ENCODE data around the gene MAGI1.
"Not testable (repeated sequence)": the region's sequence is repeated elsewhere in the genome, so short reads cannot be mapped to it uniquely, and the experiment has no call there.

Gene MAGI1

GRCh38 chr3:65733459-65733858, 305.3 kb downstream of the MAGI1 start:
- no peak for DNase-seq

- DNase-seq: peak; percentile 9
Measured at GRCh38 chr3:65732051-65732935, 306.4 kb downstream of the MAGI1 start.

- DNase-seq: no peak
Measured at GRCh38 chr3:65730449-65730848, 308.3 kb downstream of the MAGI1 start.

- no peak for DNase-seq
Measured at GRCh38 chr3:65729973-65730372, 308.7 kb downstream of the MAGI1 start.

- DNase-seq: peak; percentile 26
Measured at GRCh38 chr3:65729555-65729954, 309.2 kb downstream of the MAGI1 start.

- no peak for DNase-seq
Measured at GRCh38 chr3:65728138-65728537, 310.6 kb downstream of the MAGI1 start.

GRCh38 chr3:65723985-65724384, 314.7 kb downstream of the MAGI1 start:
- no peak for DNase-seq

GRCh38 chr3:65723011-65723410, 315.7 kb downstream of the MAGI1 start:
- DNase-seq: no peak

- no peak for DNase-seq
Measured at GRCh38 chr3:65720989-65721737, 317.6 kb downstream of the MAGI1 start.

- not testable (repeated sequence) for DNase-seq
Measured at GRCh38 chr3:65719639-65720038, 319.1 kb downstream of the MAGI1 start.

GRCh38 chr3:65717676-65718346, 320.9 kb downstream of the MAGI1 start:
- no peak for DNase-seq

- DNase-seq: no peak
Measured at GRCh38 chr3:65716071-65716751, 322.5 kb downstream of the MAGI1 start.

- DNase-seq: no peak
Measured at GRCh38 chr3:65714134-65714533, 324.6 kb downstream of the MAGI1 start.

GRCh38 chr3:65713016-65713415, 325.7 kb downstream of the MAGI1 start:
- no peak for DNase-seq

- no peak for DNase-seq
Measured at GRCh38 chr3:65712140-65712539, 326.6 kb downstream of the MAGI1 start.

GRCh38 chr3:65706776-65707568, 331.7 kb downstream of the MAGI1 start:
- DNase-seq: no peak

- DNase-seq: no peak
Measured at GRCh38 chr3:65706301-65706700, 332.4 kb downstream of the MAGI1 start.

GRCh38 chr3:65703820-65704219, 334.9 kb downstream of the MAGI1 start:
- DNase-seq: no peak

GRCh38 chr3:65703026-65703425, 335.7 kb downstream of the MAGI1 start:
- no peak for DNase-seq

- no peak for DNase-seq
Measured at GRCh38 chr3:65702202-65702601, 336.5 kb downstream of the MAGI1 start.

- no peak for DNase-seq
Measured at GRCh38 chr3:65701516-65701915, 337.2 kb downstream of the MAGI1 start.

- DNase-seq: no peak
Measured at GRCh38 chr3:65689436-65689835, 349.3 kb downstream of the MAGI1 start.
